ENCODE data around the gene NACA2. TPM values are rescaled to one million over a fixed set of nuclear protein-coding genes. Genes with fewer than 3 reads are reported as not detected.
A peak's percentile ranks its signal among the peaks of the same experiment; 100 is the strongest.
"Not testable (repeated sequence)": the region's sequence is repeated elsewhere in the genome, so short reads cannot be mapped to it uniquely, and the experiment has no call there.

NACA2 gene
- total and polyA plus RNA-seq, 7 experiments from 2014 or later = not detected

GRCh38 chr17:61568219-61569072, 22.6 kb downstream of the NACA2 start:
- H3K9me3 Mint-ChIP-seq = peaks cover 0 to 30% (median 4%) of the 10 kb centered on the region in 11 donors
- H3K36me3 ChIP-seq (ENCODE audit: control insufficient read depth in 2 of 3, insufficient read depth in 3 of 3, low read length in 3 of 3) = no peaks in the 10 kb centered on the region
- ATAC-seq (no peak), DNase-seq (no peak)
- no peak overlapping the region for H3K27ac ChIP-seq (ENCODE audit: low read depth, low read length)
- H3K4me1 Mint-ChIP-seq = no peaks in the 10 kb centered on the region
- H3K27me3 Mint-ChIP-seq = peaks cover 0 to 8% (median 6%) of the 10 kb centered on the region in 5 donors
- CTCF ChIA-PET = no interaction called here
- no peaks in the 10 kb centered on the region for H3K36me3 Mint-ChIP-seq
- no peaks in the 10 kb centered on the region for H3K27me3 ChIP-seq (ENCODE audit: control insufficient read depth in 2 of 2, insufficient read depth in 2 of 2, low read length in 2 of 2)
- no peak overlapping the region for H3K4me3 ChIP-seq (ENCODE audit: low read length)
- H3K9me3 ChIP-seq (ENCODE audit: control insufficient read depth in 2 of 3, low read length in 3 of 3) = peaks cover 0 to 6% (median 0%) of the 10 kb centered on the region in 3 experiments
- POLR2A ChIA-PET = no interaction called here
- no peak overlapping the region for H3K27ac Mint-ChIP-seq
- no peaks in the 10 kb centered on the region for H3K4me1 ChIP-seq (ENCODE audit: control insufficient read depth in 2 of 2, insufficient read depth in 2 of 2, low read length in 2 of 2)
- intact Hi-C loops (cut with micrococcal nuclease) = no loop called here
- H3K4me3 Mint-ChIP-seq = no peak overlapping the region

GRCh38 chr17:61567045-61567802, 23.8 kb downstream of the NACA2 start:
- ChIA-PET CTCF (no interaction called here), POLR2A (no interaction called here)
- DNase-seq = no peak
- H3K9me3 Mint-ChIP-seq = peaks cover 0 to 30% (median 4%) of the 10 kb centered on the region in 11 donors
- Histone ChIP-seq H3K27ac (ENCODE audit: low read depth, low read length) (no peak overlapping the region), H3K27me3 (ENCODE audit: control insufficient read depth in 2 of 2, insufficient read depth in 2 of 2, low read length in 2 of 2) (no peaks in the 10 kb centered on the region), H3K4me1 (ENCODE audit: control insufficient read depth in 2 of 2, insufficient read depth in 2 of 2, low read length in 2 of 2) (no peaks in the 10 kb centered on the region), H3K9me3 (ENCODE audit: control insufficient read depth in 2 of 3, low read length in 3 of 3) (peaks cover 0 to 6% (median 0%) of the 10 kb centered on the region in 3 experiments), H3K4me3 (ENCODE audit: low read length) (no peak overlapping the region), H3K36me3 (ENCODE audit: control insufficient read depth in 2 of 3, insufficient read depth in 3 of 3, low read length in 3 of 3) (no peaks in the 10 kb centered on the region)
- H3K27ac Mint-ChIP-seq = no peak overlapping the region
- H3K4me1 Mint-ChIP-seq = no peaks in the 10 kb centered on the region
- intact Hi-C loops (cut with micrococcal nuclease) = no loop called here
- ATAC-seq = no peak
- H3K27me3 Mint-ChIP-seq = peaks cover 0 to 16% (median 6%) of the 10 kb centered on the region in 5 donors
- H3K36me3 Mint-ChIP-seq = no peaks in the 10 kb centered on the region
- no peak overlapping the region for H3K4me3 Mint-ChIP-seq

- H3K27ac Mint-ChIP-seq; H3K4me1 Mint-ChIP-seq; H3K4me1 ChIP-seq (ENCODE audit: control insufficient read depth in 2 of 2, insufficient read depth in 2 of 2, low read length in 2 of 2); H3K36me3 Mint-ChIP-seq; H3K4me3 ChIP-seq (ENCODE audit: low read length); CTCF ChIA-PET; H3K4me3 Mint-ChIP-seq; H3K9me3 ChIP-seq (ENCODE audit: control insufficient read depth in 2 of 3, low read length in 3 of 3); H3K36me3 ChIP-seq (ENCODE audit: control insufficient read depth in 2 of 3, insufficient read depth in 3 of 3, low read length in 3 of 3); intact Hi-C loops (cut with micrococcal nuclease); H3K27ac ChIP-seq (ENCODE audit: low read depth, low read length); POLR2A ChIA-PET; DNase-seq; H3K27me3 ChIP-seq (ENCODE audit: control insufficient read depth in 2 of 2, insufficient read depth in 2 of 2, low read length in 2 of 2); ATAC-seq: not testable (repeated sequence)
- Mint-ChIP-seq H3K27me3 (peaks cover 0 to 15% (median 7%) of the 10 kb centered on the region in 5 donors), H3K9me3 (peaks cover 0 to 28% (median 4%) of the 10 kb centered on the region in 11 donors)
Measured at GRCh38 chr17:61566448-61566847, 24.6 kb downstream of the NACA2 start.

GRCh38 chr17:61565850-61566249, 25.2 kb downstream of the NACA2 start:
- H3K4me1 ChIP-seq (ENCODE audit: control insufficient read depth in 2 of 2, insufficient read depth in 2 of 2, low read length in 2 of 2); H3K36me3 ChIP-seq (ENCODE audit: control insufficient read depth in 2 of 3, insufficient read depth in 3 of 3, low read length in 3 of 3); POLR2A ChIA-PET; ATAC-seq; H3K4me3 Mint-ChIP-seq; H3K4me3 ChIP-seq (ENCODE audit: low read length); H3K27ac ChIP-seq (ENCODE audit: low read depth, low read length); CTCF ChIA-PET; H3K27ac Mint-ChIP-seq; H3K9me3 ChIP-seq (ENCODE audit: control insufficient read depth in 2 of 3, low read length in 3 of 3); intact Hi-C loops (cut with micrococcal nuclease); H3K27me3 ChIP-seq (ENCODE audit: control insufficient read depth in 2 of 2, insufficient read depth in 2 of 2, low read length in 2 of 2); H3K36me3 Mint-ChIP-seq; H3K4me1 Mint-ChIP-seq; DNase-seq: not testable (repeated sequence)
- peaks cover 0 to 22% (median under 1%) of the 10 kb centered on the region in 11 donors for H3K9me3 Mint-ChIP-seq
- H3K27me3 Mint-ChIP-seq = peaks cover 0 to 19% (median 13%) of the 10 kb centered on the region in 5 donors

- intact Hi-C loops (cut with micrococcal nuclease) = no loop called here
- Mint-ChIP-seq H3K27ac (peak overlapping the region in 1 of 9 donors; percentile 57), H3K4me3 (no peak overlapping the region), H3K4me1 (no peaks in the 10 kb centered on the region), H3K36me3 (no peaks in the 10 kb centered on the region), H3K27me3 (peaks cover 3 to 22% (median 15%) of the 10 kb centered on the region in 5 donors), H3K9me3 (peaks cover 0 to 15% (median 0%) of the 10 kb centered on the region in 11 donors)
- DNase-seq (no peak), ATAC-seq (no peak)
- Histone ChIP-seq H3K4me3 (ENCODE audit: low read length) (no peak overlapping the region), H3K9me3 (ENCODE audit: control insufficient read depth in 2 of 3, low read length in 3 of 3) (no peaks in the 10 kb centered on the region), H3K4me1 (ENCODE audit: control insufficient read depth in 2 of 2, insufficient read depth in 2 of 2, low read length in 2 of 2) (no peaks in the 10 kb centered on the region), H3K27me3 (ENCODE audit: control insufficient read depth in 2 of 2, insufficient read depth in 2 of 2, low read length in 2 of 2) (no peaks in the 10 kb centered on the region), H3K27ac (ENCODE audit: low read depth, low read length) (no peak overlapping the region), H3K36me3 (ENCODE audit: control insufficient read depth in 2 of 3, insufficient read depth in 3 of 3, low read length in 3 of 3) (no peaks in the 10 kb centered on the region)
- CTCF ChIA-PET = no interaction called here
- POLR2A ChIA-PET = no interaction called here
Measured at GRCh38 chr17:61565213-61565612, 25.8 kb downstream of the NACA2 start.

- intact Hi-C loops (cut with micrococcal nuclease) = no loop called here
- Mint-ChIP-seq H3K4me3 (no peak overlapping the region), H3K36me3 (no peaks in the 10 kb centered on the region), H3K27ac (no peak overlapping the region), H3K9me3 (peaks cover 0 to 6% (median 0%) of the 10 kb centered on the region in 11 donors), H3K4me1 (no peaks in the 10 kb centered on the region), H3K27me3 (peaks cover 18 to 35% (median 21%) of the 10 kb centered on the region in 5 donors)
- ChIA-PET POLR2A (no interaction called here), CTCF (no interaction called here)
- Histone ChIP-seq H3K27ac (ENCODE audit: low read depth, low read length) (no peak overlapping the region), H3K27me3 (ENCODE audit: control insufficient read depth in 2 of 2, insufficient read depth in 2 of 2, low read length in 2 of 2) (peaks cover 0 to 3% of the 10 kb centered on the region in 2 donors), H3K4me1 (ENCODE audit: control insufficient read depth in 2 of 2, insufficient read depth in 2 of 2, low read length in 2 of 2) (no peaks in the 10 kb centered on the region), H3K36me3 (ENCODE audit: control insufficient read depth in 2 of 3, insufficient read depth in 3 of 3, low read length in 3 of 3) (no peaks in the 10 kb centered on the region), H3K9me3 (ENCODE audit: control insufficient read depth in 2 of 3, low read length in 3 of 3) (no peaks in the 10 kb centered on the region), H3K4me3 (ENCODE audit: low read length) (no peak overlapping the region)
- ATAC-seq (no peak), DNase-seq (no peak)
Measured at GRCh38 chr17:61562287-61562686, 28.7 kb downstream of the NACA2 start.
